Chondrocyte (in vitro differentiated cells): Measurements from ENCODE around the gene TCF25. TPM values are rescaled to one million over a fixed set of nuclear protein-coding genes. Genes with fewer than 3 reads are reported as not detected.

Experiments used
- DNase-seq: peaks from one replicate; pipeline ENCODE4 v3.0.0; 2021; ENCODE audit warnings: mixed read lengths, low spot score
- H3K27ac Mint-ChIP-seq: one replicate; pipeline ENCODE4 v1.8.0; 2021; ENCODE audit warnings: mild to moderate bottlenecking, moderate library complexity, mixed read lengths; ENCODE audit not compliant: unreplicated experiment
- H3K27me3 Mint-ChIP-seq: 2 replicates; pipeline ENCODE4 v1.8.0; 2021; ENCODE audit warnings: low read depth, mixed read lengths
- H3K36me3 Mint-ChIP-seq: 2 replicates; pipeline ENCODE4 v1.8.0; 2021; ENCODE audit warnings: low read depth, mixed read lengths
- H3K4me1 Mint-ChIP-seq: 2 replicates; pipeline ENCODE4 v1.8.0; 2021; ENCODE audit warnings: low read depth, mild to moderate bottlenecking, mixed read lengths
- H3K4me3 Mint-ChIP-seq: one replicate; pipeline ENCODE4 v1.8.0; 2021; ENCODE audit warnings: mild to moderate bottlenecking, moderate library complexity, mixed read lengths; ENCODE audit not compliant: unreplicated experiment
- H3K9me3 Mint-ChIP-seq: 2 replicates; pipeline ENCODE4 v1.8.0; 2021; ENCODE audit warnings: low read depth, mixed read lengths
- CTCF ChIP-seq: fragments of 200-600 bp; sonication (generic); IDR thresholded peaks from 2 replicates; pipeline ENCODE4 v1.5.0; 2021; ENCODE audit warnings: antibody characterized with exemption, mild to moderate bottlenecking, moderate library complexity
- total RNA-seq: library from RNA; stranded (reverse); gene quantifications from 3 replicates; pipeline ENCODE4 v1.2.1, GENCODE V29; 2021

Gene TCF25
- total RNA-seq, 1 donor from 2014 or later, result 200 TPM

GRCh38 chr16:89860747-89861304, 12.6 kb upstream of the TCF25 start:
- Mint-ChIP-seq H3K4me3 (no peak overlapping the region), H3K9me3 (no peaks in the 10 kb centered on the region), H3K27ac (no peak overlapping the region), H3K27me3 (no peaks in the 10 kb centered on the region), H3K36me3 (no peaks in the 10 kb centered on the region), H3K4me1 (peaks cover 18% of the 10 kb centered on the region)
- TF ChIP-seq CTCF, result peak; percentile 97
- no peak for DNase-seq

- Mint-ChIP-seq H3K36me3 (no peaks in the 10 kb centered on the region), H3K27me3 (no peaks in the 10 kb centered on the region), H3K4me3 (no peak overlapping the region), H3K27ac (no peak overlapping the region), H3K9me3 (no peaks in the 10 kb centered on the region), H3K4me1 (peaks cover 18% of the 10 kb centered on the region)
- no peak for TF ChIP-seq CTCF
- no peak for DNase-seq
These were observed 11.7 kb upstream of the TCF25 start for GRCh38 chr16:89861648-89862047.

GRCh38 chr16:89862732-89863131, 10.7 kb upstream of the TCF25 start:
- Mint-ChIP-seq H3K4me3 (no peak overlapping the region), H3K4me1 (peaks cover 18% of the 10 kb centered on the region), H3K27me3 (no peaks in the 10 kb centered on the region), H3K36me3 (no peaks in the 10 kb centered on the region), H3K27ac (no peak overlapping the region), H3K9me3 (peaks cover under 1% of the 10 kb centered on the region)
- no peak for DNase-seq
- no peak for TF ChIP-seq CTCF

GRCh38 chr16:89863741-89864526, 9.5 kb upstream of the TCF25 start:
- peaks cover 1% of the 10 kb centered on the region for H3K36me3 Mint-ChIP-seq
- no peak for DNase-seq
- no peak overlapping the region for H3K27ac Mint-ChIP-seq

GRCh38 chr16:89864527-89864820, 8.9 kb upstream of the TCF25 start:
- Mint-ChIP-seq H3K4me3 (no peak overlapping the region), H3K4me1 (peaks cover 18% of the 10 kb centered on the region), H3K27ac (no peak overlapping the region), H3K36me3 (peaks cover 1% of the 10 kb centered on the region), H3K9me3 (peaks cover 5% of the 10 kb centered on the region), H3K27me3 (no peaks in the 10 kb centered on the region)
- TF ChIP-seq CTCF, result no peak
- DNase-seq, result no peak

More at GRCh38 chr16:89863741-89864526, 9.5 kb upstream of the TCF25 start:
- H3K4me3 Mint-ChIP-seq, result no peak overlapping the region
- TF ChIP-seq CTCF, result no peak
- H3K27me3 Mint-ChIP-seq, result no peaks in the 10 kb centered on the region
- peaks cover 18% of the 10 kb centered on the region for H3K4me1 Mint-ChIP-seq
- peaks cover 5% of the 10 kb centered on the region for H3K9me3 Mint-ChIP-seq
